AG20443 (cell line): Measurements from ENCODE around the gene RAI1.

Experiments used
- DNase-seq: peaks from one replicate; pipeline ENCODE4 v3.0.0; 2012; ENCODE audit warnings: low spot score, mixed read lengths

Gene RAI1

DNA sequence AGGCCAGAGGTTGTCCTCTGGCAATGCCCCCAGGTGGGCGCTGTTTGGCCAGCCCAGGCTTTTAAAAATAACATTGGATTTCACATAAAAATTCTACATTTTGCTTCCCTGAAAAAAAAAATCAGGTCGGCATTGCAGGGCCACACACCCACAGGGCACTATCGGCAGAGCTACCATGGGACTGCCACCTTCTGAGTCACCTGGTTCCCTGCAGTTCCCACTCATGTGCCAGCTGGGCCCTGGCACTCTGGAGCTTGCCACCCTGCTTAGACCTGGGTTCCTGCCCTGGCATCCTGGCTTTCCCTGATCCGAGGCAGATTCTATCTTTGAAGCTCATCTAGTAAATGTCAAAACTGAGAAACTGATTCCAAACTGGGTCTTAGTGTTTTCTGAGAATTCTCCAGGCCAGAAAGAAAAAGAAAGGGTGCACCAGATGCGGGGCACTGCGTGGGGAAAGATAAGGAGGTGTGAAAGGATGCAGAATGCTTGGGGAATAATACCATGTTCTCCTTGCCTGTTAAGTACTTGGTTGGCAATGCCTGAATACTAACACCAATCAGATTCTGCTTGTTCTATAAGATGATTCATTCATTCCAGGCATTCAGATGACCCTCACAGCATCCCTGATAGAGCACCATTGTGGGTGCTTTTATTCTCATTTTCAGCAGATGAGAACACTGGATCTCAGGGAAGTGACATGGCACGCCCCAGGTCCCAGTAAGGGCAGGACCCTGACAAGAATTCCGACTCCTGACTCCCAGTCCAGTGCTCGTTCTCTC lies 51.8 kb downstream of the RAI1 start:
- DNase-seq = peak; percentile 72

DNA sequence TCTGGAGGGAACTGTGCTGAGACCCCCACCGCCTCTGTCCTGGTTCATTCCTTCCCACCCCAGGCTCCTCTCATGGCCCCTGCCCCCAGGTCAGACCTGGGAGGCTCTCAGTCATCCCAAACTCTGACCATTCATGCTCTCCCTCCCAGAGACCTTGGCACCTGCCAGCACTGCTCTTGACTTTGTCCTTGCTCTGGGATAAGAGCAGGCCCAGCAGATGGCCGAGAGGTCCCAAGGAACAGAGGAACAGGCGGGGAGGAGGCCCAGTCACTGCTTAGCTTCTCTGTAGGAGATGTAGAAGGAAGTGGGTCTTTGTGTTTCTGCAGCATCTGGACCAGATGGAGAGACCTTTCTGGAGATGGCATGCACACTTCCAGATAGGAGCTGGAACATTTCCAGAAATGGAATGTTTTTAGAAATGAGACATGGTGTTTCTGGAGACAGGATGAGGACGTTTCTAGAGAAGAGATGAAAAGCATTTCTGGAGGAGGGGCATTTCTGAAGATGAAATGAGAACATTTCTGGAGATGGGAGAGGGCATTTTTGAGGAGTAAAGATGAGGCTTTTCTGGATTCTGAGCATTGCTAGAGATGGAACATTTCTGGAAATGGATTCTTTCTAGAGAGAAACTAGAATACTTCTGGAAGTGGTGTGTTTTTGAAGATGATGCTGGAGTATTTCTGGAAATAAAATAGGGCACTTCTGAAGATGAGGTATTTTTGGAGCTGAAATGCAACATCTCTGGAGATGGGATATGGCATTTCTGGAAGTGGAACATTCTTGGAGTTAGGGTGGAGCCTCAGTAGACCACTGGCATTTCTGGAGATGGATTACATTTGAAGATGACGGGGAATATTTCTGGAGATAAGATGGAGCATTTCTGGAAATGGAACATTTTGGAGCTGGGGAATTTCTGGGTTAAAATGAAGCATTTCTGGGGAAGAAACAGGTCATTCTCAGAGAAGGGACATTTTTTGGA lies 55.2 kb downstream of the RAI1 start:
- DNase-seq = no peak

DNA sequence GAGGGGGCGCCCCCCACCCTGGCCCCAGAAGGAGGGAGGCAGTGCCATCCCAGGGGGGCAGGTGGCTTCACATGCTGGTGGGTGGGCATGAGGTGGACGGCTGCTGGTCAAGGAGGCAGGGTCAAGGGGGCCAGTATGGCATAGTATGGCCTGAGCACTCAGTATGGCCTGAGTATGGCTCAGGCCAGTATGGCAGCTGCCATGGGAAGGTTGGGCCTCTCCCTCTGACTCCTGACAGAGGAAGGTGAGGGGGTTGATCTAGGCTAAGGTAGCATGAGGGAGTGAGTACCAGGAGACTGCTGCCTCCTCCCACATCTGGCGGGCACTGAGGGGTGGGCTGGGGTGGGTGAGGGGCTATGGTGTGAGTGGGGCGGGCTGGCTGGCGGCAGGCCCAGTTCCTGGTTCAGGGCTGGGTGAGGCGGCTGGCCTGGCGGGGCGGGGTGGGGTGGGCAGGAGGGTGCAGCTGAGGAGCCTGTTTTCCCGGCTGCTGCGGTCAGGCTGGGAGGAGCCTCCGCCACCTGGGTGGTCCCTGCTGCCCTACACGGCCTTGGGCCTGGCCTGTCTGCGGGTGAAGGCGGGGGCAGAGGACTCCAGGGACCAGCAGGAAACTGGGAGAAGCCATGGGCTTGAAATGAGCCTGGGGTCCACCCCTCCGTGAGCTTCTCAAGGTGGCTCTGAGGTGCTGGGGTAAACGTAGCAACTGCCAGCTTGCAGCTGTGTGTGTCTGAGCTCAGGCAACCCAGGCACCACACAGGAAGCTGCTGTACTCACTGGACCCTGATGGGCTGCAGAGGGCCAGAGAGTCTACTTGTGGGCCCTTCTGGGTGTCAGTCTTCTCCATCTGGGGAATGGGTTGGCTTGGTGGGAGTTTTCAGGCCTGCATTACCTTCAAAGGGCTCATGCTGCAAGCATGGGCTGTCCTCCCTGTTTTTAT lies 57.0 kb downstream of the RAI1 start:
- no peak for DNase-seq

DNA sequence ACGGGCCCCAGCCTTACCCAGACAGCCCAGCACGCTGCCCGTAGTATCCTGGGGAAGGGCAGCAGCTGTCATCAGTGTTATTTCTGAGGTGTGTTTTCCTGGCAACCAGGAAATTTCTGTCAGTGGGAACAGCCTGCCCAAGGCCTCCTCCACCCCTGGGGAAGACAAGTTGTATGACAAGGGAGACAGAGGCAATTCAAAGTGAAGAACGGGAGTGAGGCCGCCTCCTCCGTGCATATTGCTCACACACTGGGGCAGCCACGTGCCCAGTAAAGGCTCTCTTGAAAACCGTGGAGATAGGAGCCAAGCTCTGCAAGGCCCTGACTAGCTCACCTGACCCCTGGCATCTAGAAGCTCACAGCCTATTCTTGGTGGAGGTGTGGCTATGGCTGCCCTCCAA lies 57.6 kb downstream of the RAI1 start:
- no peak for DNase-seq

DNA sequence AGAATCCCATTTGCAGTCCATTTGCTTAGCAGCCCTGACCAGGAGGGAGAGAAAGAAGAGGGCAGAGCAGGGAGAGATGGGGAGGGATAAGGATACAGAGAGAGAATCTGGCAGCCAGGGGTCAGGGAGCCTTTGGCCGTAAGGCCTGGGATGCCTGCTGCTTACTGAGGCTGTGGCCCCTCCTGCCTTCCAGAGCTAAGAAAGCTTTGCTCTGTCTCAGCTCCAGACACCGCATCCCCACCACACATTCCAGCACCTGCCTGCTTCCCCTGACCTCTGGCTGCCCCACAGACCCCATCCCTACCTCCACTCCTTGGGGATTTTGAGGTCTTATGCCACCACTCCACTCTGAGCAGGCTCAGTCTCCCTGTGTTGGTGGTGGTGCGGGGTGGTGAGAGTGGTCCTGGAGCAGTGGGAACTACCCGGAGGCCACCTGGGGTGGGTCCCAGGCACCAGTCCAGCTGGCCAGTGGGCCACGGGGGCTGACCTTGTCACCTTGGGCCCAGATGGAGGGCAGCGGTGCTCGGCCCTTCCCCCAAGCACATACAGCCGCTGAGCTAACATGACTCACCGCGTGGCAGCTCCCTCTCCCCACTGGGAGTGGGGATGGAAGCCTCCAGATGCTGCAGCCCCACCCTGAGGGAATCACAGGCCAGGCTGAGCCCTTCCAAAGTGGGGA lies 58.3 kb downstream of the RAI1 start:
- peak; percentile 90 for DNase-seq

DNA sequence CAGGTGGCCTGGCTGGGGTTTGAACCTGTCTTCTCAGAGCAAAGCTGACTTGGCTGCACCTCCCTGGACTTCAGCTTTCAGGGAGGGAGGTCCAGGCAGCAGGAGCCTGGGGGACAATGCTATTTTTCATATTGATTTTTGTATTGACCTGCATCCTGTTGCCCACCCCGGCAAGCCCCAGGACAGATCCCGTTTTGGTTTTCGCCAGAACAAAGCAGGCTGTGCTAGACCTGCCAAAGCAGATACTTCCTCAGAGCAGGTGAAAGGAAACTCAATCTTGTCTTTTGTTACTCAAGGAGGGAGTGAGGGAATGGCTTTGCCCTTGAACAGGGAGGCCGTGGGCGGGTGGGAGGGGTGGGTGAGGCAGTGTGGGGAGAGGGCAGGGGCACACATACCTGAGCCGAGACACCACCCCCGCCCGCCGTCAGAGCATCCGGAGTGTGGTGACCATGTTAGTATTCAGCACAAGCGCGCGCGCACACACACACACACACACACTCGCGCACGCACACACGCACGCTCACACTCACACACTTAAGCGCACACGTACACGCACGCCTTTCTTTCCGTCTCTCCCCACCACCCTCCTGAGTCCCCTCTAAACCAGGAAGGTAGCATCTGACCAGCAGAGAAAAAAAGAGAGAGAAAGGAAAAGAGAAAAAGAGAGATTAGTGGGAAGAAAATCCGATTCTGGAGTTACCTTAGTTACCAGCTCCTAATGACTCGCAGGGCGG lies 59.5 kb downstream of the RAI1 start:
- DNase-seq = no peak

DNA sequence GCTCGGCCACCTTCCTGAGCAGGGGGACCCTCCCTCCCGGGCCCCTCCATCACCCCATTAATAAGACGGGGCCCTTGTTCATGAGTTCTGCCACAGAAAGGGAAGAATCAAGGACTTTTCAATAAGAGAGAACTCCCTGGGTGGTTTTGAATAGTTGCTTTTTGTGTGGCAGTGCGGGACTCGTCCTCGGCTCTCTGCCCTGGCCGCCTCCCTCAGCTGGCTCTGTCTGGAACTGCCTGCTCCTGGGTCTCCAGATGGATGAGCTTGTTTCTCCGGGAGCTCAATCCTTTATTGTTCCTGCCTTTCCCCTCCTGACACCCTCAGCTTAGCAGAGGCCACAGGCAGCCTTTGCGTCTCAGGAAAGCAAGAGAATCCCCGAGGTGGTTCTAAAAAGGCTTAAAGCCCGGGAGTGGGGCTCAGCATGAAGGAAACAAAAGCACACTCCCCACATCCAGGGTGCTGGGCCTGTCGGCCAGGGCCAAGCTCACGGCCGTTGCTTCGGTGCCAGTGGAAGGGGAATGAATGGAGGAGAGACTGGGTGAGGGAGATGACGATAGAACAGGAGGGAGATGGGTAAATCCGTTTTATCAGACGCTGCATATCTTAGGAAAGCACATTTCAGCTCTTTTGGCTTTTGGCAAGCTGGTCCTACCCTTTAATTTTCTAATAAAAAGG lies 60.2 kb downstream of the RAI1 start:
- DNase-seq = peak; percentile 67

DNA sequence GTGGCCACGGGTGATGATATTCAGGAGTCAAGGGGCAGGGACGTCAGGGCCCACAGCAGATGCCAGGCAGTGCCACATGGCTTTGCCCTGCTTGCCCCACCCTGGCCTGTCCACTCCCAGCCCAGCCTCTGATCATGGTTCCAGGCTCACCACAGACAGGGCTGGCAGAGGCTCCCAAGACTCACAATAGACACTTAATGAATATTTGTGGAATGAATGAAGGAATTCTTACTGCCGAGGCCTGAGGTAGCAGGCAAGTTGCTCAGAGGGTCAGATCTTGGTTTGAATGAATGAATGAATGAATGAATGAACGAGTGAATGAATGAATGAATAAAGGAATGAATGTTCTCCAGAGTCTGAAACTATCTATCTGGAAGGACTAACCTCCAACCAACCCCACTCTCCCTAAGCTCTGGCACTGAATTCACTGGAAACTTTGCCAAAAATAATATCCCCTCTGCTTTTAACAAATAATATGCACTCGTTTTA lies 60.9 kb downstream of the RAI1 start:
- peak; percentile 64 for DNase-seq

DNA sequence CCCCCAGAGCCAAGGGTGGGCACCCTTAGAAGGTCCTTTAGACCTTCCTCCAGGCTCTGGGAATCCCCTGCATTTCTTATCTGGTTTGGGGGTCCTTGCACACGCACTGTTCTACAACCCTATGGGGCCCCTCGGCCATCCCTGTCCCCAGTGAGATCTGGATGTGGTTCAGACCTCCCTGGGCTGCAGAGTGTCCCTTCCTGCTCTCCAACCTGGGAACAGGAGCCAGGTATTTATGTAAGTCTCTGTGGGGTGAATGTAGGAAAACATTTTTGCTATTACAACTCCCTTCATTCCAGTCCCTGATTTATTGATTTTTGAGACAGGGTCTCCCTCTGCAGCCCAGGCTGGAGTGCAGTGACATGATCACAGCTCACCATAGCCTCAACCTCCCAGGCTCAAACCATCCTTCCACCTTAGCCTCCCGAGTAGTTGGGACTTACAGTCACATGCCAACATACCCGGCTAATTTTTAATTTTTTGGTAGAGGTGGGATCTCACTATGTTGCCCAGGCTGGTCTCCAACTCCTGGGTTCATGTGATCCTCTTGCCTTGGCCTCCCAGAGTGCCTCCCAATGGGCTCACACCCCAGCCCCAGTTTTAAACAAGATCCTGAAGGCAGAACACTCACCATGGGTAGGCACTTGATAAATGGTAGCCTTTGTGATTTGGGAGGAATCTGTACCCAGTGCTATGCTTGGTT lies 61.6 kb downstream of the RAI1 start:
- no peak for DNase-seq

DNA sequence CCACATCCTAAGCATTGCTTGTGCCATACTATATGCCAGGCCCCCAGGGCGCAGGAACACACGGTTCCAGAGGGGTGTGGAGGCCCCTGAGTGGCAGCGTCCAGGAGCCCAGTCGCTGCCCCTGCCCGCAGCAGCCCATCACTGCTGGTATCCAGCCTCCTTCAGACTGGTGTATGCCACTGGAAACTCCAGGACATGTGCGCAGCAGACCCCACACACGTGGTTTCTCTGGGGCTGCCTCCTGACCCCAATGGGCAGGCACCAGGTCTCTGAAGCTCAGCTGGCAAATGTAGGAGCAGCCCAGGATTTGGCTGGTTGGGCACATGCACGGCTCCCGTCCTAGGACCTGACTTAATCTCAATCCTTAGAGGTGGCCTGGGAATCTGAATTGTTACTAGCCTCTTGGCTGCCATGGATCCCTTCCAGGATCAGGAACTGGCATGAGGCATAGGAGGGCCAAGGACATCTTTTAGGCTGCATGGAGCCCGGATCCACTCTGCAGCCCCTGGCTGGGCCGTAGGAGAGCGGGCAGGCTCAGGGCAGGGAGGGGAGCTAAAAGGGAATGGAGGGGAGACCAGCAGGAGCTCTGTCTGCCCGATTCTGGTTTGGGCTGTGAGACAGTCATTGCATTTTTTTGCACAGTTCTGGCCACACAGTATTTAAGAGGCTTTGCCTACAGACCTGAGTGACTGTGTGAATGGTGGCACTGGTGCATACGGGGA lies 62.3 kb downstream of the RAI1 start:
- no peak for DNase-seq

DNA sequence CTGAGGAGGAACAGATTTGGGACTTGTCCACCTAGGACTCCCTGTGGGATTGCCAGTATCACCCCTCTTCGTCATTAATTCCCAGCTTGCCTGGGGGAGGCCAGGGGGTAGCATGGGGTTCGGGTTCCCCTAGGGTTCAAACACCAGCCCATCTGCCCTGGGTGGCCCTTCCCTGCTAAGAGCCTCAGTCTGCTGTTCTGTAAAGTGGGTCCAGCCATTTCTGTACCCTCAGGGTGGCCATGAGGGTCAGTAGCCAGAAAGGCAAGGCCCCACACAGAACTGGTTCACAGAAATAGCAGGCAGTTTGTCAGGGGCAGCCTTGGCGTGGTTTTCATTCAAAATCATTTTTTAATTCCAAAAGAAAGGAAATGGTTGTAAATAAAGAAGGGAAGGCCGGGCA lies 62.9 kb downstream of the RAI1 start:
- DNase-seq = no peak

DNA sequence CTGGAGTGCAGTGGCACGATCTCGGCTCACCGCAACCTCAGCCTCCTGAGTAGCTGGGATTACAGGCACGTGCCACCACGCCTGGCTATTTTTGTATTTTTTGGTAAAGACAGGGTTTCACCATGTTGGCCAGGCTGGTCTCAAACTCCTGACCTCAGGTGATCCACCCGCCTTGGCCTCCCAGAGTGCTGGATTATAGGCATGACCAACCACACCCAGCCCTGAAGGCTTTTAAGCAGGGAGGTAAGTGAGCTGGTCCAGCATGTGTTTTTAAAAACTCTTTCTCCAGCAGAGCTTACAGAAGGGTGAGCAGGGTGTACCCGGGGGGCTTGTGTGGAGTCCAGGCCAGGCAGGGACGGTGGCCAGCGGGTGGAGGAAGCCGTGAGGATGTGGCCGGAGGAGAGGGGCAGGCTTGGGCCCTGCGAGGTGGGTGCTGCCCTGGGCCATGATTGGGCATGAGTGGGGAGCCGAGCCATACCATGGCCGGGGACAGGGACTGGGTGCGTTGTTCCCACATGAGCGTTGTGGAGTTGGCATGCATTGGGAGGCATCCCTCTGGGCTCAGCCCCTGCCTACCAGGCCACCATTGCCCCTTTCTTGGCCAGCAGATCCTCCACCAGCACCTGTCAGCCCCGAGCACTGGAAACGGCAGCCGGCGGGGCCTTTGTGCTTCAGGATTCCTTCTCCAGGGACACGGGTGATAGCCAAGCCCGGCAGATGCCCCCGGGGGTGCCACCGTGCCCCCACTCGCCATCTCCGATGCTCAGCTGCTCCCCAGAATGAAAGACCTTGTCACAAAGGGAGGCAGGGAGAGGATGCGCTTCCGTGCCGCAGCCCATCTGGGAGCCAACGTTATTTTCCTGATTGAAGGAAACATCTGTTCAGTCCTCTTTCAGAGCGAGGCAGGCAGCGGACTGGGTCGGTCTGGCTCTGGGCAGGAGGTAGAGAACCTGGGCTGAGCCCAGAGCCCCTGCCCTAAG lies 64.5 kb downstream of the RAI1 start:
- no peak for DNase-seq

DNA sequence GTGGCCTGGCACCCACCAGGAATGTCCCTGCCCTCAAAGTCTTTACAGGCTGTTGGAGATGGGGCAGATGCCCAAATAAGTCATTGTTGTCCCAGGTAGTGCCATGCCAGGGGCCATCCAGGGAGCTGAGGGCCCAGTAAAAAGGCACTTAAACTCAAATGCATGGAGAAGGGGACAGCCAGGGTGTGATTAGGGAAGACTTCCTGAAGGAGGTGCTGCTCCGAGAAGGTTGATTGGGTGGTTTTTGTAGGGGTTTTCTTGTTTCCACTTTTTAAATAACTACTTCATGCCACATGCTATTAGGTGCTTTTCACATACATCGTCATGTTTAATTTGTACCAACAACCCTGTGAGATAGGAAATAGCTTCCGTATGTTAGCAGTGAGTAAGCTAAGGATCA lies 66.9 kb downstream of the RAI1 start:
- no peak for DNase-seq

DNA sequence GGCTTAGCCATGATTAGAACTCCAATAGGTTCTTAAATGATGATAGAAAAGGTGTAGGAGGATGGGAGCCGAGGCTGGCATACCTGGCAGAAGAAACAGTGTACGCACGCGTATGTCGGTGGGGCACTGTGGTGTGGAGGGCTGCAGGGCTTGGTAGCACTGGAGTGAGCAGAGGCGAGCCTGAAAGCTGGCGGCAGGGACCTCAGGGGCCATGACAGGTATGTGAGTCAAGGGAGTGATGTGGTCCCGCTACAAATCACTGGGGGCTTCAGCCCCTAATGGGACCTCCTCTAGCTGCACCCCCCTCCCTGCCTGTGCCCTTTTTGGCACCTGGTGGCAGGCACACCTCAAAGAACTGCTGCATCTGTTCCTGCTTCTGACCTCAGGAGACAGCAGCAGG lies 67.3 kb downstream of the RAI1 start:
- DNase-seq = no peak

DNA sequence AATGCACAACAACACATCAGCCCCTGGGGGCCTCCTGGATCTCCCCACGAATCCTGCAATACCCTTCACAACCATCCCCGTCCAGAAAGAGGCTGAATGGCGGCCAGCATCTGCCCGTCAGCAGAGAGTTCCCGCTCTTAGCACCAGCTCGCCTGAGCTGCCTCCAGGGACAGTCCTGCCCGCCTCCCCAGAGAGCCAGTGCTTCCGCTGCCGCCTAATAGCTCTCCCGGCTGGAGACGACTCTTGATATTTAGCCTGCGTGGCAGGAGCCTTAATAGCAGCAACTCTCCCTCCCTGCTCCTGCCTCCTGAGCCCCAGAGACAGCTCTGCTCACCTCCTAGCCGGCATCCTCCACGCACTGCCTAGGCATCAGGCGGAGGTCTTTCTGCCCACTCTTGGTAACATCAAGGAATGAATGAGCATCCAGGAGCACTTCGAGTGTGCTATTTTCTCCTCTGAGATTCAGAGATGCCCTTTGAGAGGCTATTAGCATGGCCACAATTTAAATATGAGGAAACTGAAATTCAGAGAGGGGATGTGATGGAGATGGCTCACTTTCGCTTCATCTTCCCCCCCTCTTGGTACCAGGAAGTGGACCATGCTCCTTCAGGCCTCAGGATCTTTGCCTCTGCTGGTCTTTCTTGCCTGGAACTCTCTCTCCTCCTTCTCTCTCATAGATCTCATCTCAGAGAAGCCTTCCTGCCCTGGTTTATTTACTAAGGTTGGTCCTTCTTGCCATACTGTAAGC lies 67.9 kb downstream of the RAI1 start:
- no peak for DNase-seq

DNA sequence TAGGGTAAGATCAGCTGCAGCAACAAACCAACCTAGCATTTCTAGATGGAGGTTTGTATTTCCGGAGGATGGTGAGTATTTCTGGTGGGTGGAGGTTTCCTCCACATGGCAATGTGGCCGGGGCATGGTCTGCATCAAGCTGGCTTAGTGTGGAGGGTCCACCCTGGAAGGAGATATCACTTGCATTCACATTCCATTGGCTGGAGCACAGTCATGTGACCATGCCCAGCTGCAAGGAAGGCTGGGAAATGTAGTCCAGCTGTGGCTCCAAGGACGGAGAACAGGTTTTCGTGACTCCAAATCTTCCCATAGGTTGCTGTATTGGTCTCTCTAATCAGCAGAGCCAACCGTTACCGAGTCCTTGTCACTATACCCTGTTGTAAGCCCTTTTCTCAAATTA lies 68.7 kb downstream of the RAI1 start:
- peak; percentile 48 for DNase-seq

DNA sequence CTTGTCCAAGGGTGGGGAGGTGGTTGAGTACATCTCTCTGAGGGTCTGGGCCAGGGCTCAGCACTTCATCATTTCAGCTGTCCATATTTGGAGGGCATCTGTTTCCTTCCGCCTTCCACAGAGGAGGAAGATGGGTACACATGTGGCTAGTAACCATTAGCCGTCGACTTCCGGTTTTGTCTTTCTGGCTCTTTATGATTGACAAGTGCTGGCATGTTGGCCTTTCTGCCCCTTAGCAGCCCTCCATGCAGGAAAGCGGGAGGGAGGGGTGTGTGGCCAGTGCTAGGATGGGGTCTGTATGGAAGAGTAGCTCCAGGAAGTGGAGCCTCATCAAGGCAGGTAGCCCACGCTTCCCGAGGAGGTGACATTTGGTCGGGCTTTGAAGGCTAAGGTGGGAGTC lies 69.6 kb downstream of the RAI1 start:
- no peak for DNase-seq
